NCI-H2227 (cell line): ENCODE results near the gene KAT7.

ENCODE experiments used
- DNase-seq: peaks from one replicate; lab custom pipeline; 2025; ENCODE audit not compliant: unreplicated experiment; lab: John Stamatoyannopoulos, UW

The KAT7 gene

GRCh38 chr17:49760296-49760695 is 28.2 kb upstream of the KAT7 start:
- no peak for DNase-seq

- DNase-seq, result peak; percentile 48
Measured at GRCh38 chr17:49760932-49761558, 27.4 kb upstream of the KAT7 start.

- no peak for DNase-seq
Measured at GRCh38 chr17:49762151-49762941, 26.1 kb upstream of the KAT7 start.

- peak; percentile 98 for DNase-seq
Measured at GRCh38 chr17:49763735-49764558, 24.5 kb upstream of the KAT7 start, which contains the start of gene FAM117A. FAM117A (minus strand) TSS chr17:49764131; CDS start chr17:49764087, 44 bp downstream.

GRCh38 chr17:49764559-49765180 is 23.8 kb upstream of the KAT7 start:
- no peak for DNase-seq

GRCh38 chr17:49766918-49767530 is 21.5 kb upstream of the KAT7 start:
- no peak for DNase-seq

GRCh38 chr17:49775546-49776260 is 12.8 kb upstream of the KAT7 start:
- DNase-seq, result no peak

- no peak for DNase-seq
Measured at GRCh38 chr17:49776551-49777300, 11.8 kb upstream of the KAT7 start.

- no peak for DNase-seq
Measured at GRCh38 chr17:49777563-49777962, 10.9 kb upstream of the KAT7 start.

GRCh38 chr17:49779156-49779738 is 9.2 kb upstream of the KAT7 start:
- DNase-seq, result no peak

- peak; percentile 64 for DNase-seq
Measured at GRCh38 chr17:49779739-49780231, 8.7 kb upstream of the KAT7 start.

GRCh38 chr17:49783071-49783715 is 5.3 kb upstream of the KAT7 start:
- peak; percentile 62 for DNase-seq

- no peak for DNase-seq
Measured at GRCh38 chr17:49783791-49784190, 4.7 kb upstream of the KAT7 start.

- DNase-seq, result no peak
Measured at GRCh38 chr17:49784636-49785035, 3.8 kb upstream of the KAT7 start.

- no peak for DNase-seq
Measured at GRCh38 chr17:49787884-49788477, 500 bp upstream of the KAT7 start.

- no peak for DNase-seq
Measured at GRCh38 chr17:49789243-49789578, 730 bp downstream of the KAT7 start.

GRCh38 chr17:49793309-49793708 is 4.8 kb downstream of the KAT7 start:
- no peak for DNase-seq

- no peak for DNase-seq
Measured at GRCh38 chr17:49795372-49795771, 6.9 kb downstream of the KAT7 start.
